ENCODE results near the gene OXLD1.

DNA sequence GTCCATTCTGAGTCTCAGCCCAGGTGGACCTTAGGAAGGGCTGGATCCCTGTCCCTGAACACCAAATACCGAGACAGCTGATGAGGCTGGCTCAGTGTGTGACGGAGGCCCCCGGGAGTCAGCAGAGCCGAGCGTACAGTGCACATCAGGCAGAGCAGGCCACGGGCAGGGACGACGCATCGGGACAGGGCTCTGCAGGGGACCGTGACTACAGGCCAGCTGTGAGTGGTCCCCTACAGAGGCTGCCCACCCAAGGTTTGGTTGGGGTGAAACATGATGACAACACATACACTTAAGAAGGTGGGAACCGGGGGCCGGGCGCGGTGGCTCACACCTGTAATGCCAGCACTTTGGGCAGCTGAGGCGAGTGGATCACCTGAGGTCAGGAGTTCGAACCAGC is 6.5 kb upstream of the OXLD1 start:
- no peak for TF ChIP-seq POLR2A (IDR thresholded peaks at IDR 0.05; ENCODE audit: low read depth)
- TF ChIP-seq, protein P1, sequence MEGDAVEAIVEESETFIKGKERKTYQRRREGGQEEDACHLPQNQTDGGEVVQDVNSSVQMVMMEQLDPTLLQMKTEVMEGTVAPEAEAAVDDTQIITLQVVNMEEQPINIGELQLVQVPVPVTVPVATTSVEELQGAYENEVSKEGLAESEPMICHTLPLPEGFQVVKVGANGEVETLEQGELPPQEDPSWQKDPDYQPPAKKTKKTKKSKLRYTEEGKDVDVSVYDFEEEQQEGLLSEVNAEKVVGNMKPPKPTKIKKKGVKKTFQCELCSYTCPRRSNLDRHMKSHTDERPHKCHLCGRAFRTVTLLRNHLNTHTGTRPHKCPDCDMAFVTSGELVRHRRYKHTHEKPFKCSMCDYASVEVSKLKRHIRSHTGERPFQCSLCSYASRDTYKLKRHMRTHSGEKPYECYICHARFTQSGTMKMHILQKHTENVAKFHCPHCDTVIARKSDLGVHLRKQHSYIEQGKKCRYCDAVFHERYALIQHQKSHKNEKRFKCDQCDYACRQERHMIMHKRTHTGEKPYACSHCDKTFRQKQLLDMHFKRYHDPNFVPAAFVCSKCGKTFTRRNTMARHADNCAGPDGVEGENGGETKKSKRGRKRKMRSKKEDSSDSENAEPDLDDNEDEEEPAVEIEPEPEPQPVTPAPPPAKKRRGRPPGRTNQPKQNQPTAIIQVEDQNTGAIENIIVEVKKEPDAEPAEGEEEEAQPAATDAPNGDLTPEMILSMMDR (IDR thresholded peaks at IDR 0.05) = no peak
- no peak for TF ChIP-seq POLR2AphosphoS5 (IDR thresholded peaks at IDR 0.05)
